GM19324 (cell line): Measurements from ENCODE around the gene RPGRIP1L.

Experiments used
- ATAC-seq: cut with Tn5 transposase; IDR thresholded peaks from one replicate; pipeline ENCODE4 v1.9.1; 2021; ENCODE audit warnings: mild to moderate bottlenecking, moderate library complexity; ENCODE audit not compliant: unreplicated experiment, low FRiP score

Gene RPGRIP1L

DNA sequence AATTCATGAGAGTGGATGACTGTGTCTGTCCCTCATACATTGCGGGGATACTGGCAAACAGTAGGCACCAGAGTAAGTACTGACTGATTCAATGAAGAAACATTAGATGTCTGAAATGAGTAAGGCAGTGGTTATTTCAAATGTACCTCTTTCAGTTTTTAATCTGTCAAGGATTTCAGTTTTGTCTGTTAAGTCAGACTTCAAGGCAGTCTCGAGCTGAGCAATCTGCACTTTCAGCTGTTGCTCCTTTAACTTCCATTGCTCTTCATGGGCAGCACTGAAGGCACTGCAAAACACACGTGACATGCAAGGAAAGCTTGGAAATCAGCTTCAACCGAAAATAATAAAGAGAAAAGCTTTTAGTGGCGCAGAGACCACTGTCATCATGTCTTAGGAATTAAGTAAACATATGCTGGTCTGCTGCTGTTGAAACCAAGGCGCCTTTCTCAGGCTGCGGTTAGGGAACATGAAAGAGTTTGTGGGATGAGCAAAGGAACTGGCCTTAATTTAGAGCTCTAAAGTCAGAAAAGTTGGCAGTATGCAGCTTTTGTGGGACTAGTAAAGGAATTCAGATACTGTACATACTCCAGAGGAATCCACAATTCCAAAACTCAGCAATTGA lies 38.8 kb downstream of the RPGRIP1L start:
- no peak for ATAC-seq

DNA sequence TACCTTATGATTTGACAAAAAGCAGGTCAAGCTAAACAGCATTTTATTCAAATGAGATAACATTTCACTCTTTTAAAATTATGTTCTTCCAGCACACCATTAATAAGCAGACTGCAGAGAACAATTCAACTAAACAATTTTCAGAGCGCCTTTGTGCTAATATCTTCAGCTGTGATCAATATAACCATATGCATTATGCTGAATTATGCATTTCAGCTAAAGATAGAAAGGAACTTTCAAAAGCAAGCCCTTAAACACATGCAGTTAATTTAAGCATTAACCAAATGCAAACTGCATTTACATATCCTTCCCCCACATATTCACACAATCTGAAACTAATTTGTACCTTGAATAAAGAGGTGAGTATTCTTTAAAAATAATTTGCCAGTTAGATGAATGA lies 41.6 kb downstream of the RPGRIP1L start:
- ATAC-seq = no peak

DNA sequence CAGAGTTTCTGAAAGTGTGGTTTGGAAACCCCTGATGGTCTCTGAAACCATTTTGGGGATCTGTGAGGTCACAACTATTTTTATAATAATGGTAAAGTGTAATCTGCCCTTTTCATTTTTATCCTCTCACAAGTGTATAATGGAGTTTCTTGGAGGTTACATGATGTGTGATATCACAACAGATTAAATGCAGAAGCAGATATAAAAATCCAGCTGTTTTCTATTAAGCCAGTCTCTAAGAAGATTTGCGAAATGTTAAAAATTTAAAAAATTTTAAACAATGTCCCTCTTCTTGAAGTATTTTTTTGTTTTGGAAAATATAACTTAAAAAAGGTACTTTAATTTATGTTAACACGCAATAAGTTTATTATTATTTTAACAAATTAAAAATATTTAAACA lies 48.7 kb downstream of the RPGRIP1L start:
- ATAC-seq = no peak

DNA sequence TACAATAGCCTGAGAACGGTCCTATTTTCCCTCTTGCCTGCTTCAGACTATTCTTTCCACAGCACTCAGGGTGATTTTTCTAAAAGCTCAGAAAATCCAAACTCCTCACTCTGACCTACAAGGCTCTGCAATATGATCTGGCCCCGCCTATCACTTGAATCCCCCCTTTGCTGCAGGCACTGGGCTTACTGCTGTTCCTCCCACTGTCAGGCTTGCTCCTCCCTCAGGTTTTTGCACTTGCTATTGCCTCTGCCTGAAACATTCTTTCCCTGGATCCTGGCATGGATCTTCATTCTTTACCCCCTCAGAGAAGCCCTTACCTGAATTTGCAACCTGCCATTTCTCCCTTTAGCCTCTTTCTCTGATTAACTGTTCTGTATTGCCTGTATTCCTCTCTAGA lies 52.3 kb downstream of the RPGRIP1L start:
- no peak for ATAC-seq

DNA sequence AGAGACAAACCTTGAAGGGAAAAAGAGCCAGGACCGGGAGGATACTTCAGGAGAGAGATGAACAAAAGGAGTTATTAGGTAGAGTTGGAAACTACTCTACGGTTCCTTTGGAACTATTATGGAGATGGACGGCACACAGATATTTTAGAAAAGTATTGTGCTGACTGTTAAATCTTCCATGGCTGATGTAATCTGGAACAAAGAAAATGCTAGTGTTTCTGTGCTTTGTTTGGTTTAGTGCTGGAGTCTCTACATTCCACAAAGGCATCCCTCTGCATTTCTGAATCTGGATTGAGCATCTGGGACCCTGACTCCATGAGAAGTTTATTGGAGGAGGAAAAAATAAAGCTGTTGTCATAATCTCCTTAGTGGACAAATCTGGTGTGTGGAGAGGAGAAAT lies 57.2 kb downstream of the RPGRIP1L start:
- no peak for ATAC-seq

DNA sequence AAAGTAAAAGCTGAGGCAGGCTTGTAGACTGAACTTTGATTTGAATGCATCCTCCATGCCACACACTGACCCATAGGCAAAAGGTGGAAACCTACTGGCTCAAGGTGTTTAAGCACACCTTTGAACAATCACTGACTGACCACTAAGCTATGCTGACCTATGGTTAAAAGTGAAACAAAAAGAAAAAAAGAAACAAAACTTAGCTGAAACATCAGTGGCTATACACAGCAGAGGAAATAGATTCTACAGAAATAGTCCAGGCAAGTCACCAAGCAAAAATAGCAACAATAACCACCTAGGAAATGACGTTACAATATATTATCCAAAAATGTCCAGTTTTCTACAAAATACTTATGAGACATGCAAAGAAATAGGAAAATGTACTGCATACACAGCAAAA lies 60.2 kb downstream of the RPGRIP1L start:
- no peak for ATAC-seq

DNA sequence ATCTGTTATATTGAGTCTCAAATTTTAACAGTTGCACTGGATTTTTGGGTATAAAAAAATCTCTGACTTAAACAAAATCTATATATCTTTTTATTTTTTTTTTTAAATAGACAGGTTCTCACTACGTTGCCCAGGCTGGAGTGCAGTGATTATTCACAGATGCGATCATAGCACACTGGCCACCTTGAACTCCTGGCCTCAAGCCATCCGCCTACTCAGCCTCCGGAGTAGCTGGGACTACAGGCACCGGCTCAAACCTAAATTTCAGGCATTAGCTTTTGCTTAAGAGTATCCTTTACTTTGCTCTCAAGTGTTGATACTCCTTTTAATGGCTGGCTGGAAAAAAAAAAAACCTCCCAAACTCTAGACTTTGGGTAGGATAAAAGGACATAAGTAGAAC lies 61.6 kb downstream of the RPGRIP1L start:
- no peak for ATAC-seq

DNA sequence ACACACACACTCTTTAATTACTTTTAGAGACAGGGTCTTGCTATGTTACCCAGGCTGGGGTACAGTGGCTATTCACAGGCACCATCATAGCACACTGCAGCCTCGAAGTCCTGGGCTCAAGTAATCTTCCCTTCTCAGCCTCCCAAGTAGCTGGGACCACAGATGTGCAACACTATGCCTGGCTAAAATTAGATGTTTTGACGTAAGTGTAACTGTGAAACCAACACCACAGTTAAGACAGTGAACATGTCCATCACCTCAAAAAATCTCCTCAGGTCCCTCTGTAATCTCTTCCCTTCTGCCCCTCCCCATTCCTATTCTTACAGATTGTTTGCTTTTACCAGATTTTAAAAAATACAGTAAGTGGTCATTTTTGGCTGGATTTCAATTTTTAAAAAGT lies 66.7 kb downstream of the RPGRIP1L start:
- ATAC-seq = no peak

DNA sequence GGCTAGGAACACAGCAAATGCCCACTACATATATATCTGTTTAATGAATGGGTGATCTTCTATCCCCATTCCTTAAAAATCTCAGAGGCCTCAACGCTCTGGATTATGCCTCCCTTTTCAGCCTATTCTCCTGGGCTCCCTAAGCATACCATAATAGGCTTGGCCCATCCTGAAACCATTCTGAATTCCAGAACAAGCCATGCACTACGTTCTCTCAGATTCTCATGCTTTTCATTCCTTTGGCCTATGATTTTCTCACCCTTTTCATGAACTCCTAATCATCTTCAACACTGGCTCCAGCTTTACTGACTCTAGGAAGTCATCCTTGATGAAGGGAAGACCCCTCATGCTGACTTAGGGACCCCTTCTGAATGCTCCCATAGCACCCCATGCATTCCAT lies 71.1 kb downstream of the RPGRIP1L start:
- ATAC-seq = no peak

DNA sequence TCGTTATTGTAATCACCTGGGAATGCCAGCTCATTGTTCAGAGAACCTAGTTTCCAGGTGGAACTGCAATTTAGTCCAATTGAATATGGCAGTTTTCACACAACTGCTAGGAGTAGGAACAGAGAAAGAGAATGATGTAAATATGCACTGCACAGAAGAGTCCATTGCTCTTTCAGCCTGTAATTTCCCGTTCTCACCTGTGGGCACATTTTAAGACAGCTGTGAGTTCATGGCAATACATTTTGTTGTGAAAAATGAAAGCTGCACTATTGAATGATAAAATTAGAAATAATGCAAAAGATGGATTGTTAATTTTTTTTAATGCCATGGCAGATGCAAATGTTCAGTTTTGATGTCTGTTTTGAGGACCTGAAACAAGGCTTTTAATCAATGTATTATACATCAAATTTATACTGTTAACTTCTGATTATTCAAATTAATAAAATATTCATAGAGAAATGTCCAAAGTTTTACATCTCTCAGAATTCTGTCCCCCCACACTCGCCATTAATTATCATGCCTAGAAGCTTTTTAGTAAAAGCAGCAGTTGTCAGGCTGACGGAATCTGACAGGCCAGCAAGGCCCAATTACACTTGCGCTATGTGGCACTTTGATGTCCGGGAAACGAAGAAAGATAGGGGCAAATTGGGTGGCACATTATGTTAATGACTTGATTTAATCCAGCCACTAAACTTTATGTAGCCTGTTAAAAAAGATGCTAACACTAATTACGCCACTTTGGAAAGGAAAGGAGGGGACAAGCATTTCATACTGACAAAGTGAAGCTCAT lies 72.2 kb downstream of the RPGRIP1L start:
- no peak for ATAC-seq

DNA sequence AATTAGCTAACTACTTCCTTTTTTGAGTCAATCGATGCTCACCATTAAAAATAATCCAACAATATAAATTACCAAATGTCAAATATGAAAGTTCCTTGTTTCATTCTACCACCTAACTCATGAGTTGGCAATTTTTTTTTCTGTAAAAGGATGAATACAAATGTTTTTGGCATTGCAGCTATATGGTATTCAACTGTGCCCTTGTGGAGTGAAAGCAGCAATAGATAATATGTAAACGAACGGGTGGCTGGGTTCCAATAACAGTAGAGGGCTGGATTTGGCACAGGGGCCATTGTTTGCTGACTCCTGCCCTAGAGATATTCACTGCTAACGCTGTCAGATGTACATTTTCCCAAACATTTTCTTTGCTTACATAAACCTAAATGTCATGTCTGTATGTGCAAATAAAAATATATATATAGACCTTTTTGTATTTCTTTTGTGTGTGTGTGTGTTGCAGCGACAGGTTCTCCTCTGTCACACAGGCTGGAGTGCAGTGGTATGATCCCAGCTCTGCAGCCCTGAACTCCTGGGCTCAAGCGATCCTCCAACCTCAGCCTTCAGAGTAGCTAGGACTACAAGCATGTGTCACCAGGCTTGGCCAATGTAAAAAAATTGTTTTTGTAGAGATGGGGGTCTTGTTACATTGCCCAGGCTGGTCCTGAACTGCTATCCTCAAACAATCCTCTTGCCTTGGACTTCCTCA lies 73.9 kb downstream of the RPGRIP1L start:
- no peak for ATAC-seq

DNA sequence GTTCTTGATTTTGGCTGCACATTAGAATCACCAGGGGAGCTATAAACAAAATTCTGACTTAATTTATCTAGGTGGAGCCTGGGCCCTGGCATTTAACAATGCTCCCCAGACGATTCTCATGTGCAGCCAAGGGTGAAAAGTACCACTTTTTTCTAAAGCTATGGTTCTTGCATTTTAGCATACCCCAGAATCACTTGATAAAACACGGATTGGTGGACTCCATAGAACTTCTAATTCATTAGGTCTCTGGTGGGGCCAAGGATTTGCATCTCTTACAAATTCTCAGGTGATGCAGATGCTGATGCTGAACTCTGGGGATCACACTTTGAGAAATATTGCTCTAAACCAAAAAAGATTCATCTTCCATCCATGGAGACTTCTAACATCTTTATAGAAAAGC lies 74.5 kb downstream of the RPGRIP1L start:
- ATAC-seq = no peak

DNA sequence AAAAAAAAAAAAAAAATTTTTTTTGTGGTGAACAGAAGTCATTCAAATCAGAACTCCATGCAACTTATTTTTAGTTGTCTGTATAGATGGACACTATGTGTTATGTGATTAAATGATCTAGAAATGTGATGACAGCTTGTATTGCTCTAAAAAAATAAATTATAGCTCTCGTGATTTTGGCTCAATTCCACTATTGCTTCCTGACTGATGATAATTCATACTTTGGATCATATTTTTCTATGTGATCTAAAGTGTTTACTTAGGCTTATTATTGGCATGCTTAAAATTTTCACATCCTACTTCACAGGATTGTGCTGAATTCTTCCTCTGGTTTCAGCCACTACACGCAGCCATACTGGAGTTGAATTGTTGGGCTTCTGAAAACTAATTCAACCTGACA lies 76.8 kb downstream of the RPGRIP1L start:
- no peak for ATAC-seq

DNA sequence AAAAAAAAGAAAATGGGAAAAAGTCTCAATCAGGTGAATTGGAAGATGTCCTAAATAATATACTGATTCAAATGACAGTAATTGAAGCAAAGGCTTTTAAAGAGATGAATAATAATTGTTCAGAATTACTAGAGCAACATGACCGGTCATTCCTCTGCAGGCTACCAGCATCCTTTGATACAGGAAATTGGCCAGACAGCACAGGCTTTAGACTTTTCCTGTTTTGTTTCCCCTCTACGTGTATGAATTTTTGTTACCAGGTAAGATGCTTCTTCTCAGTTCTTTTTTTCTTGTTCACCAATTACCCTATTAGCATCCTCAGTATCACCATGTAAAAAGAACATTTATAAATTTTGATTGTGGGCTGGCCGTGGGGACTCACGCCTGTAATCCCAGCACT lies 77.5 kb downstream of the RPGRIP1L start:
- ATAC-seq = no peak

DNA sequence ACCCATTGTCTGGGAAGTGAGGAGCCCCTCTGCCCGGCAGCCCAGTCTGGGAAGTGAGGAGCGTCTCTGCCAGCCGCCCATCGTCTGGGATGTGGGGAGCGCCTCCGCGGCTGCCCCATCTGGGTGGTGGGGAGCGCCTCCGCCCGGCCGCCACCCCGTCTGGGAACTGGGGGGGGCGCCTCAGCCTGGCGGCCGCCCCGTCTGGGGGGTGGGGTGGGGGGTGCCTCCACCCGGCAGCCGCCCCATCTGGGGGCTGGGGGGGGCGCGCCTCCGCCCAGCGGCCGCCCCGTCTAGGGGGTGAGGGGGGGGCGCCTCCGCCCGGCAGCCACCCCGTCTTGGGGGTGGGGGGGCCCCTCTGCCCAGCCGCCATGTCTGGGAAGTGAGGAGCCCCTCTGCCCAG lies 78.4 kb downstream of the RPGRIP1L start:
- no peak for ATAC-seq

DNA sequence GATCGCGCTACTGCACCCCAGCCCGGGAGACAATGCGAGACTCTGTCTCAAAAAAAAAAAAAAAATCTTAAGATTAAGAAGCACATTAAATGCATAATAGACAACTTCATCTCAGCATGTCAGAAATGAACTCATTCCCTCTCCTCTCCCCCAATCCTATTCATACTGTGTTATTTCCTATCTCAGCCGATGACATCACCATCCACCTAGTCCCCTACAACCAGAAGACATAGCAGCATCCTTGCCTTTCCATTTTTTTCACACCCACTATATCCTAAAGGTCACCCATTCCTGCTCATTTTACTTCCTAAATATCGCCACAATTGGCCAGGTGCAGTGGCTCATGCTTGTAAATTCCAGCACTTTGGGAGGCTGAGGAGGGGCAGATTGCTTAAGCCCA lies 81.3 kb downstream of the RPGRIP1L start:
- ATAC-seq = no peak

DNA sequence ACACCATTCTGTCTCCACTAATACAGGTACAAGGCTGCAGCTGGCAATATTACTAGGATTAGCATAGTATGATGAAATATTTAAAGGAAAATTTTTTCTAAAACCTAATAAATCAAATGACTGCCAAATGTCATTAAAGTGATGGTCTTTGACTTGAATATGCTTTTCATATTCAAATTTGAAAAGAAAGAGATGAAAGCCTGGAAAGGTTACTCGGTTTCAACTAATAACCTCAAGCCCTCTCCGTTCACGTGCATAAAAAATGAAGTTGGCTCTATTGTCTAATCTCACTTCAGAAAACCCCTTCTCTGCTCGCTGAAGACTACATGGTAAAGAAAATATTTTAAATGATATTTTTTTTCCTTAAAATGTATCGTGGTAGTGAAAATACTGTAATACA lies 83.2 kb downstream of the RPGRIP1L start:
- no peak for ATAC-seq

DNA sequence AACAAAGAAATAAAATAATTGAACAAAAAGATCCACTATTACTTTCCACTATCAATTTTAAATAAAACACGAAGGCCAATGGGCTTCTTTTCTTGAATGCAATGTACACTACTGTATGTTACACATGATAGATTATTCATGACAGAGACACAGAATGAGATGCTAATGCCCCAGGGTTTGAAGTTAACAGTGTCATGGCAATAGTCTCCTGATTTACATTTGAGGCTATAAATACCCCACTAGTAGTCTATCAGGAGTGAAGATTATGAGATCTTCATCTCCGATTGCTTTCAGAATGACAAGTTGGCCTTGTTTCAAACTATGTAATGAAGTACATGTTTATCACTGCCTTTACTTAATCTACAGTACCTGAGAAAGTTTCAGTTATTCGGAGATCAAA lies 84.4 kb downstream of the RPGRIP1L start:
- no peak for ATAC-seq

DNA sequence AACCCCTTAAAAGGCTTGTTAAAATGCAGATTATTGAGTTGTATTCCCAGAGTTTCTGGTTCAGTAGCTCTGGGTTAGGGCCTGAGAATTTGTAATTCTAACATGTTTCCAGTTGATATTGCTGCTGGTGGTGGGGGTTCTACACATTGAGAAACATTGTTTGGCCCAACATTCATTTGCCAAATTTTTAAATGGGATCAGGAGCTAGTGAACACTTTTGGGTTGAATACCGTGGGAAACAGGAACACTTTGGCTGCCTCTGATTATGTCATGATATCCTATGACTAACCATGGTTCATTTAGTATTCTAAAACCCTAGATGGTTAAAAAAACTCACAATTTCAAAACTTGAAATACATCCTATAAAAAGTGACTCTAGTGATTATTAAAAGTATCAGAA lies 89.3 kb downstream of the RPGRIP1L start:
- no peak for ATAC-seq

DNA sequence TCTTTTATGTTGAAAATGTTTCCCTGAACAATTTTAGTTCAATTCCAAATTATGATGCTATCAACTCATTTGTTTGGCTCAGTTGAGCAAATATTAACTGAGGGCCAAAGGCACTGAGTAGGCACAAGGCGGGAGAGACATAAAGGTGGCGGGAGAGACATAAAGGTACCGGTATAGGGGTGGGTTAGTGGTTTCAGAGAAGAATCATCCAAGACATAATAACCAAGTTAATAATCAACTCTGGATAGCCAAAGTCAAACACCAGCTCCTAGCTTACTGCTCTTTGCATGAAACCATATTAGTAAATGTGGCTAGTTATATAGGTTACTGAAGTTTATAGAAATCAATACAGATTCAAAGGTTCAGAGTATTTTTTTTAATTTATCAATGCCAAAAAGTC lies 91.7 kb downstream of the RPGRIP1L start:
- ATAC-seq = no peak

DNA sequence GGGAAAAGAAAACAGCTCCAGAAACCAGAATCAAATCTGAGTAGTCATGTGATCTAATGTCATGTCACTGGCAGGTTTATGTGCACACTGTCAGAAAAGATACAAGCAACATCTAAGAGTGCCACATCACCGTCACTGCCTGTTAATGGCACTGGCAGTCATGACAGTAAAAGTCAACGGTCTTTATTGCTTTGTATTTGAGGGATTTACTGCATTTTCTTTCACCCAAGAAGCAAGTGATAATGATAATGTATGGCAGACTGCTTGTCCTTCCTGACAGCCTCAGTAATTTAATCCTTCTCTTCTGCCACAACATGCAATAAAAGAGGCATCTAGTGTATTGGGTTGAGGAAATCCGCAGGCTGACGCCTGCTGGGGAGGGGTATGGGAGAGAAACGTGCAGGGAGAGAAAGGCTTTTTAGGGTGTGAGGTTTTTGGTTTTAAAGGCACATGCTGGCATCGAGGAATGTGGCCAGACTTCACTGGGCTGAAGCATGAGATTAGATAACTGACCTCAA lies 92.4 kb downstream of the RPGRIP1L start:
- ATAC-seq = no peak

DNA sequence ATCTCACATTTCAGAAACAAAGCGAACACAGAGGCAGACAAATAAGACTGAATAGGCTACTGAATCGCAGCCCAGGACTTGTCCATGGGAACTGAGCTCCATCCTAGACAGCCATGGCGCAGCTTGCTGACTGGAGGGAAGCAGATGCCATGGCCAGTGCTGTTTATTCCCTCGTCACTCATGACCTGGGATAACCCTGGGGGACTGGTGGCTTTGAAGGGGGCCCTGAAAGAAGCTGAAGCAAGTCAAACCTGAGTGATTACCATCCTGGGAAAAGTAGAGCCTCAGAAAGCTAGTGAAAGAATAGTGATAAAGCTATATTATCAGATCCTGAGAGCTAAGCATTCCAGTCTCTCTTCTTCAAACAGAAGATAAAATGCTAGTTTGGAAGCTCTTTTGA lies 94.1 kb downstream of the RPGRIP1L start:
- ATAC-seq = no peak
